K562 (cell line): ENCODE measurements around the gene RAD54L. TPM values are rescaled to one million over a fixed set of nuclear protein-coding genes. Genes with fewer than 3 reads are reported as not detected.

Source experiments
- ATAC-seq: fragments of 200-7000 bp; cut with Tn5 transposase; 3 replicates; pipeline ENCODE4 v1.9.1; 2020; ENCODE audit warnings: moderate library complexity
- BruUV-seq: library from RNA; stranded (reverse); fragments of 400-500 nt; replicated peaks from 2 replicates; lab custom pipeline; 2021; lab: Mats Ljungman, UMichigan
- CTCF ChIA-PET: fragments of 300-600 bp; formaldehyde crosslinking; extraction: SDS; loops from one replicate; lab custom pipeline; 2021; ENCODE audit warnings: low intra/inter-chr PET ratio; lab: Yijun Ruan, JAX
- POLR2A ChIA-PET: fragments of 300-600, 350-650 bp; sonication (Branson Sonifier 250); formaldehyde crosslinking; extraction: SDS; loops from one replicate; lab custom pipeline; 2021; ENCODE audit warnings: antibody characterized with exemption, inconsistent platforms; lab: Yijun Ruan, JAX
- DNase-seq, 4 experiments: peaks; one replicate each; pipeline versions ENCODE4 v3.0.0 to v3.0.0-alpha.2; 2011 to 2018; ENCODE audit warnings: low spot score in 3 of 4, mixed read lengths in 3 of 4; ENCODE audit errors: extremely low read depth in 1 of 4
- FAIRE-seq: peaks from 2 replicates; lab custom pipeline; 2011; peaks lifted over from hg19 to GRCh38; lab: Jason Lieb, UNC
- H2AFZ ChIP-seq: 2 replicates; pipeline ENCODE4 v1.6.0; 2011; ENCODE audit warnings: low read depth, low read length, control low read depth, inconsistent platforms
- H3K27ac ChIP-seq: fragments of 200-600 bp; 3 replicates; pipeline ENCODE4 v1.8.0; 2011; ENCODE audit warnings: low read depth, mild to moderate bottlenecking, control low read depth, inconsistent platforms, low read length, moderate library complexity, mixed read lengths; ENCODE audit errors: extremely low read depth
- H3K27me3 ChIP-seq, 2 experiments: fragments of 300-600 bp in 1 of 2; 2 replicates in 1 of 2; 3 replicates in 1 of 2; pipeline versions ENCODE4 v1.6.0 to v1.8.0; 2011; ENCODE audit warnings: inconsistent platforms in 2 of 2, low read length in 2 of 2, mild to moderate bottlenecking in 1 of 2, mixed read lengths in 1 of 2, moderate library complexity in 1 of 2; ENCODE audit not compliant: control insufficient read depth in 2 of 2, insufficient read depth in 2 of 2
- H3K36me3 ChIP-seq: fragments of 300-600 bp; 3 replicates; pipeline ENCODE4 v1.8.0; 2011; ENCODE audit warnings: mild to moderate bottlenecking, low read length, inconsistent platforms; ENCODE audit not compliant: control insufficient read depth, insufficient read depth
- H3K4me1 ChIP-seq, 2 experiments: fragments of 200-600 bp in 1 of 2; replicated peaks in 1 of 2; 2 replicates in 1 of 2; 3 replicates in 1 of 2; pipeline versions ENCODE4 v1.5.1 to v1.8.0; 2011; ENCODE audit warnings: inconsistent platforms in 2 of 2, low read length in 2 of 2, mild to moderate bottlenecking in 1 of 2, mixed read lengths in 1 of 2, moderate library complexity in 1 of 2; ENCODE audit not compliant: control insufficient read depth in 2 of 2, insufficient read depth in 2 of 2
- H3K4me2 ChIP-seq: 2 replicates; pipeline ENCODE4 v1.6.1; 2011; ENCODE audit warnings: low read length, control low read depth, inconsistent platforms, mixed read lengths; ENCODE audit not compliant: insufficient read depth
- H3K4me3 ChIP-seq: fragments of 200-600 bp; sonication (generic), shearing (Covaris generic); 2 replicates; pipeline ENCODE4 v1.5.1; 2016; ENCODE audit warnings: control low read depth, inconsistent platforms
- H3K79me2 ChIP-seq: fragments of 200-600 bp; 3 replicates; pipeline ENCODE4 v1.8.0; 2011; ENCODE audit warnings: low read length, inconsistent platforms; ENCODE audit not compliant: control insufficient read depth, insufficient read depth
- H3K9ac ChIP-seq, 2 experiments: 2 replicates each; pipeline versions ENCODE4 v1.6.0 to v1.6.1; 2011; ENCODE audit warnings: low read depth in 2 of 2, low read length in 2 of 2, control low read depth in 1 of 2, inconsistent platforms in 1 of 2, mild to moderate bottlenecking in 1 of 2, mixed read lengths in 1 of 2; ENCODE audit not compliant: insufficient read depth in 1 of 2
- H3K9me1 ChIP-seq: one replicate; pipeline ENCODE4 v1.6.0; 2011; ENCODE audit warnings: inconsistent platforms, mild to moderate bottlenecking, low read length, moderate library complexity; ENCODE audit not compliant: control insufficient read depth, insufficient read depth
- H3K9me3 ChIP-seq: replicated peaks from 2 replicates; pipeline ENCODE4 v1.5.1; 2011; ENCODE audit warnings: low read depth, low read length, inconsistent platforms; ENCODE audit not compliant: control insufficient read depth, insufficient read depth
- H4K20me1 ChIP-seq: replicated peaks from 2 replicates; pipeline ENCODE4 v1.6.1; 2011; ENCODE audit warnings: low read length, inconsistent platforms, mixed read lengths; ENCODE audit not compliant: control insufficient read depth, insufficient read depth
- CHD7 ChIP-seq: fragments of 200-600 bp; sonication (generic); IDR thresholded peaks from one replicate; pipeline ENCODE4 v1.6.1; 2012; ENCODE audit warnings: mild to moderate bottlenecking, low read depth, low read length, inconsistent platforms
- NFE2 ChIP-seq: IDR thresholded peaks from 2 replicates; pipeline ENCODE4 v1.6.1; 2014; ENCODE audit warnings: antibody characterized with exemption, low read depth
- NFXL1 ChIP-seq: fragments of 450-650 bp; formaldehyde crosslinking; IDR thresholded peaks from 2 replicates; pipeline ENCODE4 v1.4.0; 2021; ENCODE audit warnings: mild to moderate bottlenecking
- SIN3A ChIP-seq, 2 experiments: fragments of 150-350 bp in 1 of 2; IDR thresholded peaks; 2 replicates each; pipeline ENCODE4 v1.6.1; 2011 to 2016; ENCODE audit warnings: borderline replicate concordance in 2 of 2, low read depth in 2 of 2, low read length in 2 of 2, mild to moderate bottlenecking in 2 of 2, moderate library complexity in 2 of 2; ENCODE audit not compliant: control insufficient read depth in 1 of 2
- SIN3B ChIP-seq: fragments of 450-650 bp; IDR thresholded peaks from 2 replicates; pipeline ENCODE4 v1.6.1; 2017; ENCODE audit warnings: low read depth, mild to moderate bottlenecking, moderate library complexity
- TEAD1 ChIP-seq, 2 experiments: fragments of 450-650 bp in 1 of 2; sonication (generic) in 1 of 2; formaldehyde crosslinking; IDR thresholded peaks; 2 replicates each; pipeline versions ENCODE4 v1.4.0 to v1.8.0; 2020 to 2022; ENCODE audit warnings: mild to moderate bottlenecking in 2 of 2, missing genetic modification reagents in 1 of 2
- THRB ChIP-seq: fragments of 450-650 bp; formaldehyde crosslinking; conservative IDR thresholded peaks from 2 replicates; pipeline ENCODE4 v1.4.0; 2022; ENCODE audit warnings: mild to moderate bottlenecking, missing genetic modification characterization
- ZBTB17 ChIP-seq: fragments of 450-650 bp; formaldehyde crosslinking; IDR thresholded peaks from 2 replicates; pipeline ENCODE4 v1.4.0; 2020; ENCODE audit warnings: mild to moderate bottlenecking
- ZNF436 ChIP-seq: fragments of 250-450, 450-650 bp; sonication (Bioruptor Pico); formaldehyde crosslinking; IDR thresholded peaks from 2 replicates; pipeline ENCODE4 v1.7.0; 2020; ENCODE audit warnings: mild to moderate bottlenecking
- WGBS: fragments of 100-300 bp; shearing (Covaris generic); methylation state at CpG from one replicate; pipeline ENCODE4 v1.1.6; 2016; ENCODE audit warnings: low coverage, mixed read lengths; ENCODE audit not compliant: insufficient coverage; ENCODE audit errors: missing lambda C conversion rate; 5-methylcytosine and 5-hydroxymethylcytosine counted together
- in situ Hi-C: fragments of 300-500 bp; cut with MboI; formaldehyde crosslinking; loops from 4 replicates; pipeline ENCODE4 v1.15.0; 2018; ENCODE audit warnings: inconsistent platforms, mixed read lengths
- intact Hi-C: fragments of 100-400 bp; cut with micrococcal nuclease; formaldehyde crosslinking; loops from 2 replicates; pipeline ENCODE4 v1.14.2; 2022
- polyA plus RNA-seq, 8 experiments: library from polyadenylated mRNA; depleted of rRNA in 4 of 8; stranded (reverse) in 5 of 8; unstranded in 3 of 8; fragments of >200 nt; fragmentation: Nextera tagmentation in 2 of 8; fragmentation: Illumina TruSeq in 1 of 8; extraction: Ambion mirVana in 2 of 8; extraction: Trizol in 1 of 8; gene quantifications; 2 replicates each; pipeline versions ENCODE4 v1.2.1 to v1.2.3, GENCODE V29; 2011 to 2014; ENCODE audit warnings: inconsistent platforms in 1 of 8, missing spikeins in 1 of 8
- total RNA-seq, 7 experiments: library from RNA; depleted of rRNA in 6 of 7; stranded (reverse); fragments of >200 nt in 6 of 7; fragmentation: Illumina TruSeq in 2 of 7; extraction: Trizol in 2 of 7; gene quantifications; 2 replicates each; pipeline versions ENCODE4 v1.2.1 to v1.2.3, GENCODE V29; 2011 to 2021; ENCODE audit warnings: low replicate concordance in 1 of 7

RAD54L gene
- total and polyA plus RNA-seq, 9 of the 15 experiments (the other 6 are each of a cell fraction or from before 2014, with no cell fraction given), result 17.9 to 92.3 (median 37.5) TPM

- intact Hi-C loops, result loop anchor here (2.0 to 5.0 kb wide), 2 partner anchors 15 to 54 kb away; partner anchors contain the start of gene RAD54L
- POLR2A ChIA-PET, result interaction anchor here (0.6 to 22.1 kb wide), 7 partner anchors 17 to 1482 kb away, joined by 3 to 410 read pairs (median 4); no protein-coding TSS in a partner anchor
- CTCF ChIA-PET, result interaction anchor here (0.6 kb wide), 1 partner anchor 421 kb away, joined by 3 read pairs; no protein-coding TSS in a partner anchor
- no peaks in the 10 kb centered on the region for H3K27me3 ChIP-seq
- peaks cover 6% of the 10 kb centered on the region for H3K9me1 ChIP-seq
- H4K20me1 ChIP-seq, result peaks cover 13% of the 10 kb centered on the region
- in situ Hi-C loops, result no loop called here
- H3K4me3 ChIP-seq, result peak overlapping the region; percentile 76
- no TSS peak for BruUV-seq
- H3K4me2 ChIP-seq, result peak overlapping the region; percentile 97
- peaks cover 91% of the 10 kb centered on the region for H3K79me2 ChIP-seq
- H3K4me1 ChIP-seq, result peaks cover 22 to 29% of the 10 kb centered on the region in 2 experiments; a peak in 4 of 5 replicates
- WGBS, result 6% methylated on average over 17 of the region's 17 CpGs
- peaks cover 49% of the 10 kb centered on the region for H3K36me3 ChIP-seq
- ATAC-seq (peak; percentile 2), FAIRE-seq (no peak), DNase-seq (no peak)
- H3K9ac ChIP-seq, result peak overlapping the region; percentile 98 to 100
- H3K9me3 ChIP-seq, result no peaks in the 10 kb centered on the region
- peak overlapping the region; percentile 96 for H3K27ac ChIP-seq
- H2AFZ ChIP-seq, result peak overlapping the region; percentile 96
- no peak for TF ChIP-seq NFXL1 (CRISPR knock-in tag)
- no peak for TF ChIP-seq ZNF436 (CRISPR knock-in tag)
- no peak for TF ChIP-seq SIN3B
- TF ChIP-seq NFE2, result no peak
- no peak for TF ChIP-seq CHD7
- TF ChIP-seq TEAD1 (CRISPR knock-in tag; IDR thresholded peaks at IDR 0.05), result peak in 1 of 2 experiments; percentile 73; a peak in 1 of 4 replicates
- TF ChIP-seq ZBTB17 (CRISPR knock-in tag), result no peak
- TF ChIP-seq THRB (CRISPR knock-in tag), result peak; percentile 3; the same call in 1 of the 2 replicates
- 0 out of 4 replicates have a peak, but pooled peaks of 1 of the 2 experiments have one; percentile 9 for TF ChIP-seq SIN3A (IDR thresholded peaks at IDR 0.05; ENCODE audit: borderline replicate concordance in 2 of 2, control insufficient read depth in 1 of 2, low read depth in 2 of 2, low read length in 2 of 2)
Measured at GRCh38 chr1:46301406-46301807, 53.8 kb downstream of the RAD54L start.
